Measurements from ENCODE around the gene PHF24.

PHF24 gene

DNA sequence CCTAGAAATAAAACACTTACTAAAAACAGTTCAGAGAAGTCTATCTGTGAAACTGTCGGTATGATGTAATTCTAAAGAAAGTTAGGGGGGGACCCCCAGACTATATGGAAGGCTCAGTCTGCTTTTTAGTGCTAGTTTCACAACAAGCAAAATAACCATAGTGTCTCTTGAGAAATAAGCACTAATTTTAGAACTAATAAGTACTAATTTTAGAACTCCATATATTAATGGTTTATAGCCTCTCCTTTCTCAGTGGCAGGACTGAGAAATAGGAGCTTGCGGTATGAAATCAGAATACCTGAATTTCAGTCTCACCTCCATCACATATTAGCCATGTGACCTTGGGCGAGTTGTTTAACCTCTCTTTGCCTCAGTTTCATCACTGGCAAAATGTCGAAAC, 1.4 kb upstream of the PHF24 start:
- no peak for TF ChIP-seq CTCF (IDR thresholded peaks at IDR 0.05; ENCODE audit: control insufficient read depth, insufficient read depth, low read depth, low read length, missing control alignments)
- no peak overlapping the region for H3K4me3 ChIP-seq (ENCODE audit: control insufficient read depth, low read depth, low read length)
- no peak for DNase-seq (ENCODE audit: low read depth)

DNA sequence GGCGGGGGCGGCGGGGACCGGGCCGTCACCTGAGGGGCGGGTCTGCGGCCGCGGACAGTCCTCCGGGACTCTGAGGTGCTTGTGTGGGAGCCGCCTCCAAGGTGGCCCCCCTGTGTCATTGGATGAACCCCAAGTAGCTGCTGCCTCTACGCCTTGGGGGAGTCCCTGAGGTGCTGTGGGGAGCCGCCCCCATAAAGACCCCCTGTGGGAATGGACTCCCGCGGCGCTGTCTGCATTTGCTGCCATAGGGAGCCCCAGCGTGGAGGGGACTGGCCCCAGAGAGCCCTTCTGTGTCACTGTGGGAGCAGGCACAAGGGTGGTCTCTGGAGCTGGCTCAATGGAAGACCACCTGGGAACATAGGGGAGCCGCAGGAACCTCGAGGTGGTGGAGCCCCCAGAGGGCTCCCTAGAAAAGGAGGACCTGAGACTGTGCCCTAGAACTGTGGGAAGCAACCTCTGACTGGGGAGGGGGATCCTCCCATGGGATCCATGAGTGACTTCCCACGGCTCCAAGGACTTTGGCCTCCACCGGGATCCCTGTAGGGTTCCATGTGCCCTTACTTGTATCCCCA, 412 bp downstream of the PHF24 start:
- TF ChIP-seq CTCF (IDR thresholded peaks at IDR 0.05; ENCODE audit: control insufficient read depth, insufficient read depth, low read depth, low read length, missing control alignments), result no peak
- H3K4me3 ChIP-seq (ENCODE audit: control insufficient read depth, low read depth, low read length), result no peak overlapping the region
- no peak for DNase-seq (ENCODE audit: low read depth)

- DNase-seq (ENCODE audit: low read depth), result no peak
- no peak overlapping the region for H3K4me3 ChIP-seq (ENCODE audit: control insufficient read depth, low read depth, low read length)
- no peak for TF ChIP-seq CTCF (IDR thresholded peaks at IDR 0.05; ENCODE audit: control insufficient read depth, insufficient read depth, low read depth, low read length, missing control alignments)
These were observed 1.4 kb downstream of the PHF24 start for GRCh38 chr9:34959461-34959860.

GRCh38 chr9:34961574-34962490, 3.7 kb downstream of the PHF24 start:
- no peak overlapping the region for H3K4me3 ChIP-seq (ENCODE audit: control insufficient read depth, low read depth, low read length)
- no peak for TF ChIP-seq CTCF (IDR thresholded peaks at IDR 0.05; ENCODE audit: control insufficient read depth, insufficient read depth, low read depth, low read length, missing control alignments)
- peak; percentile 21 for DNase-seq (ENCODE audit: low read depth)

DNA sequence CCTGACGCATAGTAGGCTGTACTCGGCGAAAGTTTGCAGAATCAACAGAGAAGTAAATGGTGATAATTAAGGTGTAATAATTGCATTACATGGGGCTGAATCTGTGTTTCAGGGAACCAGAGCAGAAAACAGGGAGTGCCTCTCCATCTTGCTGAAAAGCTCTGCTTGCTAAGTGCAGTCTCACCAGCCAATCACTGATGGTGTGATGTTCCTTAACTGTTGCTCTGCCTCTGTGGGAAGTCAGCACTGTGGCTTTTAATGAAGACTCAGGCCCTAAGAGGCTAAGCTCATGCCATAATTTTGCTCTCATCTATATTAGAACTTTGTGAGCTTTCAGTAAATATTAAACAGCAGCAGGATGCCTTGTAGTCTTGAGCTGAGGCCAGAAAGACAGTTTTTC, 4.5 kb downstream of the PHF24 start:
- no peak for TF ChIP-seq CTCF (IDR thresholded peaks at IDR 0.05; ENCODE audit: control insufficient read depth, insufficient read depth, low read depth, low read length, missing control alignments)
- H3K4me3 ChIP-seq (ENCODE audit: control insufficient read depth, low read depth, low read length), result no peak overlapping the region
- DNase-seq (ENCODE audit: low read depth), result no peak

DNA sequence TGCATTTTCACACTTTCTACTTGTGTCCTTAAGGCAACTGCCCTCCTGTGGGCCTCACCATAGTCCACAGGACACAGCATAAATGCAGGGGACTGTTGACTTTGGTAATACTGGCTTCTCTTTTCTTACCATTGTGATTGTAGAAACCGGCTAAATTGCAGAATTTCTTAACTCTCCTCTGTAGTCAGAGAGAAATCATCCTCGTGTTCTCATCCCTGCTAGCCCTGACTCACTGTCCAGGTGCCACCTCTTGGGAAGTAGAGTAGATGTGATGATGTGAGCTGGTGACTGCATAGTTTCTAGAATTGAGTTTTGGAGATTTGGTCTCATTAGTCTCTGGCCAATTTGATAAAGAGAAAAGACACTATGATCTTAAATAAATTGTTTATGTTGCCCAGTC, 5.5 kb downstream of the PHF24 start:
- no peak for DNase-seq (ENCODE audit: low read depth)
- TF ChIP-seq CTCF (IDR thresholded peaks at IDR 0.05; ENCODE audit: control insufficient read depth, insufficient read depth, low read depth, low read length, missing control alignments), result no peak
- no peak overlapping the region for H3K4me3 ChIP-seq (ENCODE audit: control insufficient read depth, low read depth, low read length)

All from AG09309 (cell line).